DOHH2 (cell line): Measurements from ENCODE around the gene SF3B2.

ENCODE experiments used
- CTCF ChIP-seq: fragments of 200-600 bp; sonication (generic); IDR thresholded peaks from one replicate; pipeline ENCODE4 v1.5.1; 2014; ENCODE audit warnings: antibody characterized with exemption, mild to moderate bottlenecking, low read depth, low read length; ENCODE audit not compliant: poor library complexity, severe bottlenecking
- EZH2phosphoT487 ChIP-seq: fragments of 200-600 bp; sonication (generic); IDR thresholded peaks from 2 replicates; pipeline ENCODE4 v1.6.1; 2017; ENCODE audit warnings: borderline replicate concordance, mild to moderate bottlenecking, antibody characterized with exemption, low read length, moderate library complexity, mixed read lengths

GRCh38 chr11:66072518-66072917 lies 20.4 kb downstream of the SF3B2 start:
- TF ChIP-seq CTCF: no peak
- TF ChIP-seq EZH2phosphoT487: no peak
